PC-9 (cell line): ENCODE measurements around the gene RADIL. TPM values are rescaled to one million over a fixed set of nuclear protein-coding genes. Genes with fewer than 3 reads are reported as not detected.

Experiments used
- BruUV-seq: library from RNA; stranded (reverse); fragments of 400-500 nt; replicated peaks from 2 replicates; lab custom pipeline; 2021; lab: Mats Ljungman, UMichigan
- CTCF ChIA-PET: fragments of 300-600 bp; sonication (Branson Sonifier 250); formaldehyde crosslinking; loops from one replicate; lab custom pipeline; 2022; ENCODE audit warnings: antibody characterized with exemption; lab: Charles Lee
- POLR2A ChIA-PET: fragments of 300-600 bp; sonication (Branson Sonifier 250); formaldehyde crosslinking; loops from one replicate; lab custom pipeline; 2022; ENCODE audit warnings: antibody characterized with exemption; ENCODE audit not compliant: unreplicated experiment; lab: Charles Lee
- DNase-seq, 2 experiments: peaks; one replicate each; pipeline versions ENCODE4 v3.0.0 to v3.0.0-alpha.2; 2015 to 2022; ENCODE audit warnings: mixed read lengths in 1 of 2
- H2AFZ ChIP-seq: fragments of 200-600 bp; sonication (generic); 2 replicates; pipeline ENCODE4 v1.8.1; 2017; ENCODE audit warnings: antibody characterized with exemption
- H3F3A ChIP-seq: fragments of 200-600 bp; sonication (generic); 2 replicates; pipeline ENCODE4 v1.8.1; 2017; ENCODE audit warnings: antibody characterized with exemption, mild to moderate bottlenecking, low read depth; ENCODE audit not compliant: insufficient read depth
- H3K27ac ChIP-seq: fragments of 200-600 bp; sonication (generic); 2 replicates; pipeline ENCODE4 v1.6.1; 2016; ENCODE audit warnings: mixed run types
- H3K27me3 ChIP-seq: fragments of 200-600 bp; sonication (generic); 2 replicates; pipeline ENCODE4 v1.6.1; 2016; ENCODE audit warnings: low read depth, mixed run types; ENCODE audit not compliant: insufficient read depth
- H3K36me3 ChIP-seq: fragments of 200-600 bp; sonication (generic); 2 replicates; pipeline ENCODE4 v1.6.1; 2016; ENCODE audit warnings: low read depth, mixed run types
- H3K4me1 ChIP-seq: fragments of 200-600 bp; sonication (generic); replicated peaks from 2 replicates; pipeline ENCODE4 v1.6.1; 2016; ENCODE audit warnings: mixed run types; ENCODE audit not compliant: insufficient read depth
- H3K4me2 ChIP-seq: fragments of 200-600 bp; sonication (generic); 2 replicates; pipeline ENCODE4 v1.6.1; 2017; ENCODE audit warnings: mixed run types
- H3K4me3 ChIP-seq: fragments of 200-600 bp; sonication (generic); 2 replicates; pipeline ENCODE4 v1.6.1; 2016; ENCODE audit warnings: mixed run types
- H3K79me2 ChIP-seq: fragments of 200-600 bp; sonication (generic); 2 replicates; pipeline ENCODE4 v1.6.1; 2017; ENCODE audit warnings: low read depth, mixed run types
- H3K9me2 ChIP-seq: fragments of 200-600 bp; sonication (generic); 2 replicates; pipeline ENCODE4 v1.8.1; 2017; ENCODE audit warnings: mild to moderate bottlenecking; ENCODE audit not compliant: insufficient read depth
- H3K9me3 ChIP-seq: fragments of 200-600 bp; sonication (generic); 2 replicates; pipeline ENCODE4 v1.8.1; 2016; ENCODE audit warnings: low read depth; ENCODE audit not compliant: insufficient read depth
- H4K20me1 ChIP-seq: fragments of 200-600 bp; sonication (generic); 2 replicates; pipeline ENCODE4 v1.8.1; 2017; ENCODE audit not compliant: insufficient read depth
- EZH2 ChIP-seq: fragments of 200-600 bp; sonication (generic); IDR thresholded peaks from 2 replicates; pipeline ENCODE4 v1.8.0; 2017; ENCODE audit warnings: antibody characterized with exemption, low read depth
- intact Hi-C: fragments of 100-400 bp; cut with micrococcal nuclease; formaldehyde crosslinking; loops from one replicate; pipeline ENCODE4 v1.10.0; 2022; ENCODE audit not compliant: unreplicated experiment
- total RNA-seq: library from RNA; stranded (reverse); gene quantifications from 2 replicates; pipeline ENCODE4 v1.2.3, GENCODE V29; 2021
- TF ChIP-seq, protein P1 (sequence below): fragments of 200-600 bp; sonication (generic); conservative IDR thresholded peaks from 2 replicates; pipeline ENCODE4 v1.6.1; 2017; ENCODE audit warnings: mixed run types, antibody characterized with exemption, mild to moderate bottlenecking, moderate library complexity

RADIL gene
- total RNA-seq, 1 experiment from 2014 or later = 0.35 TPM

DNA sequence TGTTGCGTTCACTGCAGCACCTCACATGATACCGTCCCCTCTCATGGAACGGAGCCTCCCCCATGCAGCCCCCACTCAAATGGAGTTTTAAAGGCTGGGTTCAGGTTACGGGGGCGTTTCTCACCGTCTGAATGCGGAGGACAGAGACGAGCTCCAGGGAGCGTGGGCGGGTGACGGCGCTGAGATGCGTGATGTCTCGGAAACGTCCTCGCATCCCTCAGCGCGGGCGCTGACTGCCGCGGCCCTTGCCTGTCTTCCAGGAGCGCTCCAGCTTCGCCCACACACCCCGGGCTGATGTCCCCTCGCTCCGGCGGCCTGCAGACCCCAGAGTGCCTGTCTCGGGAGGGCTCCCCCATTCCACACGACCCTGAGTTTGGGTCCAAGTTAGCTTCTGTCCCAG lies 124.7 kb downstream of the RADIL start:
- intact Hi-C loops = no loop called here
- no peak overlapping the region for H3K4me3 ChIP-seq
- peaks cover 14% of the 10 kb centered on the region for H4K20me1 ChIP-seq
- no peaks in the 10 kb centered on the region; the same call in 1 of the 2 replicates for H3K79me2 ChIP-seq
- H3K9me2 ChIP-seq = no peaks in the 10 kb centered on the region
- CTCF ChIA-PET = interaction anchor here (0.6 kb wide), 1 partner anchor 90 kb away, joined by 10 read pairs; no protein-coding TSS in a partner anchor
- no TSS peak for BruUV-seq
- H3K9me3 ChIP-seq = no peaks in the 10 kb centered on the region
- TF ChIP-seq EZH2 = no peak
- TF ChIP-seq, protein P1, sequence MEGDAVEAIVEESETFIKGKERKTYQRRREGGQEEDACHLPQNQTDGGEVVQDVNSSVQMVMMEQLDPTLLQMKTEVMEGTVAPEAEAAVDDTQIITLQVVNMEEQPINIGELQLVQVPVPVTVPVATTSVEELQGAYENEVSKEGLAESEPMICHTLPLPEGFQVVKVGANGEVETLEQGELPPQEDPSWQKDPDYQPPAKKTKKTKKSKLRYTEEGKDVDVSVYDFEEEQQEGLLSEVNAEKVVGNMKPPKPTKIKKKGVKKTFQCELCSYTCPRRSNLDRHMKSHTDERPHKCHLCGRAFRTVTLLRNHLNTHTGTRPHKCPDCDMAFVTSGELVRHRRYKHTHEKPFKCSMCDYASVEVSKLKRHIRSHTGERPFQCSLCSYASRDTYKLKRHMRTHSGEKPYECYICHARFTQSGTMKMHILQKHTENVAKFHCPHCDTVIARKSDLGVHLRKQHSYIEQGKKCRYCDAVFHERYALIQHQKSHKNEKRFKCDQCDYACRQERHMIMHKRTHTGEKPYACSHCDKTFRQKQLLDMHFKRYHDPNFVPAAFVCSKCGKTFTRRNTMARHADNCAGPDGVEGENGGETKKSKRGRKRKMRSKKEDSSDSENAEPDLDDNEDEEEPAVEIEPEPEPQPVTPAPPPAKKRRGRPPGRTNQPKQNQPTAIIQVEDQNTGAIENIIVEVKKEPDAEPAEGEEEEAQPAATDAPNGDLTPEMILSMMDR = no peak
- H3K4me2 ChIP-seq = no peak overlapping the region
- POLR2A ChIA-PET = no interaction called here
- H3K27me3 ChIP-seq = no peaks in the 10 kb centered on the region
- no peaks in the 10 kb centered on the region for H3K4me1 ChIP-seq
- H3K27ac ChIP-seq = no peak overlapping the region
- H3F3A ChIP-seq = no peaks in the 10 kb centered on the region
- H3K36me3 ChIP-seq = peaks cover 27% of the 10 kb centered on the region
- DNase-seq = no peak
- H2AFZ ChIP-seq = no peak overlapping the region

DNA sequence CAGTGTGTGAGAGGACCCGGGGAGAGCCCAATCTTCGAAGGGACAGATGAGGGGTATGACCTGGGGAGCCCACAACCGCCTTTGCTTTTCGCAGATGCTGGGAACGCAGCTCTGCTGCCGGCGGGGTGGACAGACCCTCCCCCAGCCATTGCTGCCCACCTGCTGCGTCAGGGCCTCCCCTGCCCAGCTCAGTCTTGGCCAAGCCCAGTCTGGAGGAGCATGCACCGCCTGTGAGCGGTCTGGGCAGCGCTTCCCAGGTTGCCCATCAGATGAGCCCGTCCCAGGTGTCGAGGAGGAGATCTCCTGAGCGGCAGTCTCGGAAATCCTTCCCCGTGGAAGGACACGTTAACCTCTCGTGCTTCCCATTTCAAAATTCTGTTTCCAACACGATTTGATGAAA lies 125.4 kb downstream of the RADIL start:
- no peak overlapping the region for H3K4me2 ChIP-seq
- H3K9me3 ChIP-seq = no peaks in the 10 kb centered on the region
- DNase-seq = no peak
- H3K79me2 ChIP-seq = no peaks in the 10 kb centered on the region; the same call in 1 of the 2 replicates
- H2AFZ ChIP-seq = no peak overlapping the region
- peaks cover 4% of the 10 kb centered on the region; the same call in 1 of the 2 replicates for H3F3A ChIP-seq
- H3K27me3 ChIP-seq = no peaks in the 10 kb centered on the region
- no peaks in the 10 kb centered on the region for H3K4me1 ChIP-seq
- BruUV-seq = no TSS peak
- no peaks in the 10 kb centered on the region for H3K9me2 ChIP-seq
- POLR2A ChIA-PET = no interaction called here
- peaks cover 27% of the 10 kb centered on the region for H3K36me3 ChIP-seq
- H4K20me1 ChIP-seq = peaks cover 21% of the 10 kb centered on the region
- TF ChIP-seq EZH2 = no peak
- TF ChIP-seq, protein P1 = no peak
- H3K27ac ChIP-seq = no peak overlapping the region
- H3K4me3 ChIP-seq = no peak overlapping the region
- intact Hi-C loops = no loop called here
- CTCF ChIA-PET = interaction anchor here (0.7 kb wide), 1 partner anchor 303 kb away, joined by 10 read pairs; no protein-coding TSS in a partner anchor

DNA sequence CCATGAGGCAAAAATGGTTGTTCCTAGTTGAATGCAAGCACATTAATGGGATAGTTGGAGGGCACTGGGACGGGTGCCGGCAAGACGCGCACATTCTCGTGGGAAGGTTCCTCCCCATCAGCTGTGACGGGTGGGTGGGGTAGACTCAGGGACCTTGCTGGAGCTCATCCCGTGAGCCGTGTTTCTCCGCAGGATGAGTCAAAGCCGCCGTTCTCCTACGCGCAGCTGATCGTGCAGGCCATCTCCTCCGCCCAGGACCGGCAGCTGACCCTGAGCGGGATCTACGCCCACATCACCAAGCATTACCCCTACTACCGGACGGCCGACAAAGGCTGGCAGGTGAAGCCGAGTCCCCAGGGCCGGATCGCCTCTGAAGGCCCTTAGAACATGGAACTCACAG lies 128.5 kb downstream of the RADIL start:
- Histone ChIP-seq H3K9me2 (no peaks in the 10 kb centered on the region), H3K4me2 (no peak overlapping the region), H3F3A (peaks cover 14% of the 10 kb centered on the region; the same call in 1 of the 2 replicates), H3K36me3 (peaks cover 27% of the 10 kb centered on the region), H3K27ac (no peak overlapping the region), H3K4me3 (no peak overlapping the region), H3K27me3 (no peaks in the 10 kb centered on the region), H2AFZ (no peak overlapping the region), H3K79me2 (peaks cover 11% of the 10 kb centered on the region; the same call in 1 of the 2 replicates), H3K9me3 (no peaks in the 10 kb centered on the region), H3K4me1 (no peaks in the 10 kb centered on the region), H4K20me1 (peaks cover 45% of the 10 kb centered on the region)
- POLR2A ChIA-PET = no interaction called here
- TF ChIP-seq EZH2 = no peak
- TF ChIP-seq, protein P1 = no peak
- CTCF ChIA-PET = no interaction called here
- intact Hi-C loops = loop anchor here (2.0 kb wide), 1 partner anchor 114 kb away; no protein-coding TSS in a partner anchor
- no peak for DNase-seq
- no TSS peak for BruUV-seq
